Neuronal stem cell (in vitro differentiated cells): ENCODE data around the gene ERICH6.
"Not testable (repeated sequence)": the region's sequence is repeated elsewhere in the genome, so short reads cannot be mapped to it uniquely, and the experiment has no call there.

ENCODE experiments used
- DNase-seq: peaks from one replicate; pipeline ENCODE4 v3.0.0-alpha.2; 2013; ENCODE audit warnings: low spot score
- H2AFZ ChIP-seq: one replicate; pipeline ENCODE4 v1.6.1; 2013; ENCODE audit warnings: mild to moderate bottlenecking, low read length, inconsistent platforms
- H2AK5ac ChIP-seq: 2 replicates; pipeline ENCODE4 v1.6.1; 2013; ENCODE audit warnings: low read depth, mild to moderate bottlenecking, inconsistent platforms, low read length, moderate library complexity, mixed read lengths
- H2BK120ac ChIP-seq: 2 replicates; pipeline ENCODE4 v1.6.1; 2013; ENCODE audit warnings: low read depth, mild to moderate bottlenecking, inconsistent platforms, low read length, moderate library complexity, mixed read lengths
- H2BK12ac ChIP-seq: one replicate; pipeline ENCODE4 v1.6.1; 2013; ENCODE audit warnings: low read length, inconsistent platforms
- H2BK15ac ChIP-seq: 2 replicates; pipeline ENCODE4 v1.6.1; 2013; ENCODE audit warnings: mild to moderate bottlenecking, low read length, inconsistent platforms, mixed read lengths
- H2BK5ac ChIP-seq: one replicate; pipeline ENCODE4 v1.6.1; 2013; ENCODE audit warnings: inconsistent platforms, mild to moderate bottlenecking, low read length, moderate library complexity
- H3K14ac ChIP-seq: one replicate; pipeline ENCODE4 v1.6.1; 2013; ENCODE audit warnings: low read length, inconsistent platforms
- H3K18ac ChIP-seq: 2 replicates; pipeline ENCODE4 v1.6.1; 2013; ENCODE audit warnings: low read length, inconsistent platforms
- H3K23ac ChIP-seq: 2 replicates; pipeline ENCODE4 v1.6.1; 2013; ENCODE audit warnings: low read depth, mild to moderate bottlenecking, mixed read lengths, low read length, inconsistent platforms; ENCODE audit not compliant: poor library complexity
- H3K27ac ChIP-seq: replicated peaks from 3 replicates; pipeline ENCODE4 v1.5.1; 2013; ENCODE audit warnings: low read length, inconsistent platforms
- H3K27me3 ChIP-seq, 3 experiments: 2 replicates each; pipeline ENCODE4 v1.6.1; 2013; ENCODE audit warnings: low read length in 3 of 3, mild to moderate bottlenecking in 2 of 3, inconsistent platforms in 1 of 3, low read depth in 1 of 3, mixed read lengths in 1 of 3, moderate library complexity in 1 of 3; ENCODE audit not compliant: control insufficient read depth in 3 of 3, insufficient read depth in 3 of 3
- H3K36me3 ChIP-seq, 2 donors: replicated peaks in 1 of 2; 2 replicates each; pipeline ENCODE4 v1.6.1; 2013; ENCODE audit warnings: low read length in 2 of 2; ENCODE audit not compliant: control insufficient read depth in 2 of 2, insufficient read depth in 2 of 2
- H3K4ac ChIP-seq: 2 replicates; pipeline ENCODE4 v1.6.1; 2013; ENCODE audit warnings: inconsistent platforms, mild to moderate bottlenecking, low read length, moderate library complexity
- H3K4me1 ChIP-seq, 2 donors: 1 replicate in 1 of 2; 2 replicates in 1 of 2; pipeline ENCODE4 v1.6.1; 2013; ENCODE audit warnings: low read length in 2 of 2, low read depth in 1 of 2; ENCODE audit not compliant: control insufficient read depth in 2 of 2, insufficient read depth in 1 of 2
- H3K4me2 ChIP-seq: one replicate; pipeline ENCODE4 v1.6.1; 2013; ENCODE audit warnings: mild to moderate bottlenecking, low read length, inconsistent platforms; ENCODE audit not compliant: insufficient read depth, poor library complexity, severe bottlenecking
- H3K4me3 ChIP-seq, 2 donors: 2 replicates each; pipeline ENCODE4 v1.5.1; 2013; ENCODE audit warnings: low read length in 2 of 2, mild to moderate bottlenecking in 2 of 2, inconsistent platforms in 1 of 2, moderate library complexity in 1 of 2
- H3K79me1 ChIP-seq: one replicate; pipeline ENCODE4 v1.6.1; 2013; ENCODE audit warnings: low read depth, mild to moderate bottlenecking, inconsistent platforms, low read length, moderate library complexity
- H3K9ac ChIP-seq: one replicate; pipeline ENCODE4 v1.6.1; 2013; ENCODE audit warnings: mild to moderate bottlenecking, low read depth, low read length, inconsistent platforms; ENCODE audit not compliant: poor library complexity
- H3K9me3 ChIP-seq, 2 donors: replicated peaks in 1 of 2; 2 replicates each; pipeline versions ENCODE3 to v1.6.1; 2013; ENCODE audit warnings: low read length in 2 of 2, mild to moderate bottlenecking in 2 of 2, inconsistent platforms in 1 of 2, low read depth in 1 of 2, mixed read lengths in 1 of 2, moderate library complexity in 1 of 2; ENCODE audit not compliant: control insufficient read depth in 2 of 2, insufficient read depth in 1 of 2
- H4K8ac ChIP-seq: one replicate; pipeline ENCODE4 v1.6.1; 2013; ENCODE audit warnings: low read depth, mild to moderate bottlenecking, inconsistent platforms, low read length, moderate library complexity
- H4K91ac ChIP-seq: one replicate; pipeline ENCODE4 v1.6.1; 2013; ENCODE audit warnings: low read length, low read depth, mild to moderate bottlenecking, inconsistent platforms; ENCODE audit not compliant: poor library complexity
- WGBS, 2 donors: extraction: QIAGEN DNeasy Blood & Tissue Kit; methylation state at CpG; one replicate each; pipeline ENCODE4 v1.1.7; 2013; ENCODE audit warnings: missing lambda C conversion rate in 2 of 2, mixed read lengths in 1 of 2; ENCODE audit not compliant: insufficient read length in 2 of 2, insufficient replicate concordance in 1 of 2; ENCODE audit errors: extremely low coverage in 2 of 2; 5-methylcytosine and 5-hydroxymethylcytosine counted together

ERICH6 gene

GRCh38 chr3:150626148-150626930, 77.4 kb downstream of the ERICH6 start:
- Histone ChIP-seq H3K4ac (no peak overlapping the region), H3K4me2 (no peak overlapping the region), H2BK120ac (no peak overlapping the region), H3K27me3 (no peaks in the 10 kb centered on the region), H3K14ac (no peak overlapping the region), H3K18ac (no peak overlapping the region), H3K36me3 (peaks cover 9 to 70% of the 10 kb centered on the region in 2 donors), H3K9ac (no peak overlapping the region), H4K91ac (no peak overlapping the region), H2AFZ (no peak overlapping the region), H3K23ac (no peak overlapping the region), H2BK5ac (no peak overlapping the region), H3K4me1 (no peaks in the 10 kb centered on the region), H3K4me3 (no peak overlapping the region), H2BK12ac (no peak overlapping the region), H2AK5ac (no peak overlapping the region), H3K79me1 (no peaks in the 10 kb centered on the region), H3K9me3 (no peaks in the 10 kb centered on the region), H3K27ac (no peak overlapping the region), H4K8ac (no peak overlapping the region), H2BK15ac (no peak overlapping the region)
- DNase-seq: no peak
- no CpG with 5 or more reads among the region's 2 CpGs for WGBS, 2 donors

- H2BK15ac ChIP-seq: no peak overlapping the region
- H3K9ac ChIP-seq: no peak overlapping the region
- H3K23ac ChIP-seq: no peak overlapping the region
- H3K4ac ChIP-seq: no peak overlapping the region
- H2BK12ac ChIP-seq: no peak overlapping the region
- no peaks in the 10 kb centered on the region for H3K9me3 ChIP-seq
- H2BK5ac ChIP-seq: no peak overlapping the region
- no peak overlapping the region for H3K4me3 ChIP-seq
- no peak overlapping the region for H3K4me2 ChIP-seq
- DNase-seq: no peak
- no CpG with 5 or more reads among the region's 1 CpG for whole genome bisulfite sequencing, 2 donors
- H3K4me1 ChIP-seq: no peaks in the 10 kb centered on the region
- no peak overlapping the region for H2AK5ac ChIP-seq
- no peak overlapping the region for H3K27ac ChIP-seq
- H3K79me1 ChIP-seq: peaks cover 3% of the 10 kb centered on the region
- H3K18ac ChIP-seq: no peak overlapping the region
- H2AFZ ChIP-seq: no peak overlapping the region
- H4K8ac ChIP-seq: no peak overlapping the region
- H3K27me3 ChIP-seq: no peaks in the 10 kb centered on the region
- no peak overlapping the region for H4K91ac ChIP-seq
- no peak overlapping the region for H3K14ac ChIP-seq
- H3K36me3 ChIP-seq: peaks cover 7 to 54% of the 10 kb centered on the region in 2 donors
- H2BK120ac ChIP-seq: no peak overlapping the region
These were observed 79.8 kb downstream of the ERICH6 start for GRCh38 chr3:150623945-150624344.

- not testable (repeated sequence) for H3K9me3 ChIP-seq, H3K4me3 ChIP-seq, H3K4me1 ChIP-seq, H2AK5ac ChIP-seq, H3K18ac ChIP-seq, H3K23ac ChIP-seq, H4K8ac ChIP-seq, H3K9ac ChIP-seq, DNase-seq, H2BK15ac ChIP-seq, H2BK5ac ChIP-seq, H3K27me3 ChIP-seq, H2AFZ ChIP-seq, H2BK120ac ChIP-seq, H4K91ac ChIP-seq, H3K27ac ChIP-seq, H3K79me1 ChIP-seq, H3K14ac ChIP-seq, H3K4me2 ChIP-seq, H2BK12ac ChIP-seq, H3K4ac ChIP-seq
- peaks cover 7 to 54% of the 10 kb centered on the region in 2 donors for H3K36me3 ChIP-seq
These were observed 80.8 kb downstream of the ERICH6 start for GRCh38 chr3:150622955-150623354.

GRCh38 chr3:150620002-150620689, 83.6 kb downstream of the ERICH6 start:
- H2BK15ac ChIP-seq: no peak overlapping the region
- H2AK5ac ChIP-seq: no peak overlapping the region
- no peak overlapping the region for H2AFZ ChIP-seq
- H2BK120ac ChIP-seq: no peak overlapping the region
- no peak overlapping the region for H3K9ac ChIP-seq
- H3K27me3 ChIP-seq: no peaks in the 10 kb centered on the region
- H3K14ac ChIP-seq: no peak overlapping the region
- peaks cover 5% of the 10 kb centered on the region for H3K79me1 ChIP-seq
- no CpG with 5 or more reads among the region's 7 CpGs for WGBS, 2 donors
- H3K18ac ChIP-seq: no peak overlapping the region
- no peak overlapping the region for H3K4ac ChIP-seq
- no peak overlapping the region for H3K4me3 ChIP-seq
- no peak overlapping the region for H2BK5ac ChIP-seq
- no peak overlapping the region for H3K23ac ChIP-seq
- H3K27ac ChIP-seq: no peak overlapping the region
- peaks cover 0 to 26% of the 10 kb centered on the region in 2 donors for H3K36me3 ChIP-seq
- no peaks in the 10 kb centered on the region for H3K4me1 ChIP-seq
- no peak overlapping the region for H4K91ac ChIP-seq
- H4K8ac ChIP-seq: no peak overlapping the region
- DNase-seq: no peak
- H3K9me3 ChIP-seq: peaks cover 0 to 3% of the 10 kb centered on the region in 2 donors
- H2BK12ac ChIP-seq: no peak overlapping the region
- no peak overlapping the region for H3K4me2 ChIP-seq
